PC-3 (cell line): ENCODE measurements around the gene GAB2. TPM values are rescaled to one million over a fixed set of nuclear protein-coding genes. Genes with fewer than 3 reads are reported as not detected.
A peak's percentile ranks its signal among the peaks of the same experiment; 100 is the strongest.

Source experiments
- ATAC-seq: fragments of 200-7000 bp; cut with Tn5 transposase; 2 replicates; pipeline ENCODE4 v1.9.1; 2020; ENCODE audit warnings: mild to moderate bottlenecking, moderate library complexity
- BruUV-seq: library from RNA; stranded (reverse); fragments of 400-500 nt; replicated peaks from 2 replicates; lab custom pipeline; 2021; lab: Mats Ljungman, UMichigan
- CTCF ChIA-PET: fragments of 300-600 bp; sonication (Branson Sonifier 250); formaldehyde crosslinking; loops from one replicate; lab custom pipeline; 2022; ENCODE audit warnings: antibody characterized with exemption; lab: Charles Lee
- POLR2A ChIA-PET: fragments of 300-600 bp; sonication (Branson Sonifier 250); formaldehyde crosslinking; loops from one replicate; lab custom pipeline; 2022; ENCODE audit warnings: antibody characterized with exemption; ENCODE audit not compliant: unreplicated experiment; lab: Charles Lee
- DNase-seq: peaks from one replicate; pipeline ENCODE4 v3.0.0-alpha.2; 2015
- H2AFZ ChIP-seq: fragments of 300-600 bp; sonication (generic); 2 replicates; pipeline ENCODE4 v1.6.0; 2016; ENCODE audit warnings: antibody characterized with exemption, low read length
- H3F3A ChIP-seq: fragments of 300-600 bp; sonication (generic); one replicate; pipeline ENCODE4 v1.6.0; 2017; ENCODE audit warnings: antibody characterized with exemption, low read length, control low read depth, mild to moderate bottlenecking; ENCODE audit not compliant: unreplicated experiment
- H3K27ac ChIP-seq: fragments of 300-600 bp; sonication (generic); 2 replicates; pipeline ENCODE4 v1.5.1; 2016; ENCODE audit warnings: mild to moderate bottlenecking, low read length
- H3K27me3 ChIP-seq: fragments of 300-600 bp; sonication (generic); 2 replicates; pipeline ENCODE4 v1.6.1; 2016; ENCODE audit warnings: low read length, mixed read lengths
- H3K36me3 ChIP-seq: fragments of 300-600 bp; sonication (generic); 2 replicates; pipeline ENCODE4 v1.6.1; 2016; ENCODE audit warnings: low read depth, mixed run types, low read length, mixed read lengths
- H3K4me1 ChIP-seq: fragments of 300-600 bp; sonication (generic); 2 replicates; pipeline ENCODE4 v1.5.1; 2016; ENCODE audit warnings: low read length; ENCODE audit not compliant: insufficient read depth
- H3K4me2 ChIP-seq: fragments of 300-600 bp; sonication (generic); 2 replicates; pipeline ENCODE4 v1.6.0; 2016; ENCODE audit warnings: low read length
- H3K4me3 ChIP-seq: fragments of 300-600 bp; sonication (generic); 2 replicates; pipeline ENCODE4 v1.5.1; 2016; ENCODE audit warnings: mild to moderate bottlenecking, low read length, mixed read lengths
- H3K79me2 ChIP-seq: fragments of 300-600 bp; sonication (generic); 2 replicates; pipeline ENCODE4 v1.6.1; 2017; ENCODE audit warnings: low read length, mixed read lengths
- H3K9ac ChIP-seq: fragments of 300-600 bp; sonication (generic); 2 replicates; pipeline ENCODE4 v1.6.0; 2016; ENCODE audit warnings: mild to moderate bottlenecking, low read length
- H3K9me2 ChIP-seq: fragments of 300-600 bp; sonication (generic); replicated peaks from 2 replicates; pipeline ENCODE4 v1.6.1; 2016; ENCODE audit warnings: mixed run types, low read length, mixed read lengths
- H3K9me3 ChIP-seq: fragments of 300-600 bp; sonication (generic); 2 replicates; pipeline ENCODE4 v1.6.1; 2016; ENCODE audit warnings: low read length, mixed read lengths
- H4K20me1 ChIP-seq: fragments of 300-600 bp; sonication (generic); 2 replicates; pipeline ENCODE4 v1.6.1; 2016; ENCODE audit warnings: low read length, mixed read lengths
- CTCF ChIP-seq: fragments of 300-600 bp; sonication (generic); conservative IDR thresholded peaks from 2 replicates; pipeline ENCODE4 v1.5.1; 2017; ENCODE audit warnings: antibody characterized with exemption, low read depth, mild to moderate bottlenecking, low read length
- EZH2 ChIP-seq: fragments of 300-600 bp; sonication (generic); IDR thresholded peaks from one replicate; pipeline ENCODE4 v1.6.1; 2017; ENCODE audit warnings: antibody characterized with exemption, mild to moderate bottlenecking, low read length; ENCODE audit not compliant: unreplicated experiment
- EZH2phosphoT487 ChIP-seq: fragments of 300-600 bp; sonication (generic); IDR thresholded peaks from 2 replicates; pipeline ENCODE4 v1.6.1; 2018; ENCODE audit warnings: mild to moderate bottlenecking, antibody characterized with exemption, low read length, borderline replicate concordance
- intact Hi-C: fragments of 100-400 bp; cut with micrococcal nuclease; formaldehyde crosslinking; loops from 2 replicates; pipeline ENCODE4 v1.9.0; 2023
- total RNA-seq: library from RNA; depleted of rRNA; stranded (reverse); fragments of >200 nt; gene quantifications from 2 replicates; pipeline ENCODE4 v1.2.3, GENCODE V29; 2014

The GAB2 gene
- total RNA-seq, 1 experiment from 2014 or later = 7.1 TPM

DNA sequence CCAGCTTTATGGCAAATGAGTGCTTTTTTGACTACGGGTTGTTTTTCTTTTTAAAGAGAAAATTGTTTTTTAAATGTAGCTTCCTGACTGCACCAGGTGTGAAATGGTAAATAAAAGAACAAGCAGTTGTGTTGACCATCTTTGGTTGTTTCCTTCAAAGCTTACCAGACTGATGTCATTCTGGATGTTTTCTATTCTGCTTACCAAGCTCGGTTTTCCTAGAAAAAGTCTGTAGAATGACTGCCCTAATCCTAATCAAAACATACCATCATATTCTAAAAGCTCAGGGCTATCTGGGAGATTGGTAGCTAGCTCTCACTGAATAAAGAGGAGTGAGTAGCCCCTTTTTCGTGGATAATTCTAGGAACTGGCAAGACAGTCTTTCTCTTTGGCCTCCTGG, 77.7 kb downstream of the GAB2 start:
- Histone ChIP-seq H3K36me3 (no peaks in the 10 kb centered on the region), H4K20me1 (no peaks in the 10 kb centered on the region), H3F3A (no peaks in the 10 kb centered on the region), H3K9me2 (no peaks in the 10 kb centered on the region), H3K9ac (no peak overlapping the region), H3K27ac (no peak overlapping the region), H3K9me3 (no peaks in the 10 kb centered on the region), H3K4me3 (no peak overlapping the region), H3K79me2 (no peaks in the 10 kb centered on the region), H3K4me1 (peaks cover 13% of the 10 kb centered on the region), H3K4me2 (no peak overlapping the region), H3K27me3 (no peaks in the 10 kb centered on the region), H2AFZ (no peak overlapping the region)
- CTCF ChIA-PET = no interaction called here
- TF ChIP-seq EZH2 (no peak), CTCF (no peak), EZH2phosphoT487 (no peak)
- POLR2A ChIA-PET = interaction anchor here (0.7 kb wide), 1 partner anchor 70 kb away, joined by 3 read pairs; no protein-coding TSS in a partner anchor
- intact Hi-C loops = loop anchor here (10.0 kb wide), 1 partner anchor 105 kb away; no protein-coding TSS in a partner anchor
- no peak for DNase-seq
- TSS peak; percentile 10 for BruUV-seq
- no peak for ATAC-seq

DNA sequence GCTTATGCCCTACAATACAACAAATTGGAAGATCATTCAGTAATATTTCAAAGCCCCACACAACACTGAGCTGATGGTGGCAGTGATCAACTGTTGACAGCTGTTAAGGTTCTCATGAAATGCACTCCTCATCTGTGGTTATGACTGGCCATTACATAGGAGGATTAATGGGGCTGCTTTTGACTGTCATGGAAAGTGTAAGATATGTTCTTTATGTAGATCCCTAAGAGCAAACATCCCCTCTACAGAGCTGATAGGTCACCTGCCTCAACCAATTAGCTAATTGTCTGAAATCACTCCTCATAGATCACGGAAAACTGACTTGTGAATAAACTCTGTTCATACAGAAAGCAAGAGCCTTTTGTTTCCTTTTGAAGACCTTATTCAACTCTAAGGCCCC, 78.1 kb downstream of the GAB2 start:
- Histone ChIP-seq H3K9me2 (no peaks in the 10 kb centered on the region), H3K4me3 (no peak overlapping the region), H3K9ac (no peak overlapping the region), H3K79me2 (no peaks in the 10 kb centered on the region), H3F3A (no peaks in the 10 kb centered on the region), H3K27me3 (no peaks in the 10 kb centered on the region), H3K36me3 (no peaks in the 10 kb centered on the region), H3K9me3 (no peaks in the 10 kb centered on the region), H2AFZ (no peak overlapping the region), H3K4me2 (no peak overlapping the region), H4K20me1 (no peaks in the 10 kb centered on the region), H3K4me1 (peaks cover 8% of the 10 kb centered on the region), H3K27ac (no peak overlapping the region)
- ATAC-seq (no peak), DNase-seq (no peak)
- no TSS peak for BruUV-seq
- no peak for TF ChIP-seq EZH2
- TF ChIP-seq CTCF = no peak
- TF ChIP-seq EZH2phosphoT487 = no peak
- intact Hi-C loops = no loop called here
- ChIA-PET CTCF (no interaction called here), POLR2A (no interaction called here)

GRCh38 chr11:78338702-78339101, 78.9 kb downstream of the GAB2 start:
- TF ChIP-seq CTCF (no peak), EZH2phosphoT487 (no peak), EZH2 (no peak)
- H3K9me3 ChIP-seq = no peaks in the 10 kb centered on the region
- POLR2A ChIA-PET = no interaction called here

More at GRCh38 chr11:78338702-78339101, 78.9 kb downstream of the GAB2 start:
- H3K36me3 ChIP-seq = no peaks in the 10 kb centered on the region
- H3K27me3 ChIP-seq = no peaks in the 10 kb centered on the region
- no peak overlapping the region for H3K4me2 ChIP-seq
- H3K27ac ChIP-seq = no peak overlapping the region
- CTCF ChIA-PET = no interaction called here
- BruUV-seq = no TSS peak
- H3F3A ChIP-seq = no peaks in the 10 kb centered on the region
- 0 out of 2 replicates have a peak, but pooled peaks cover under 1% of the 10 kb centered on the region for H3K4me1 ChIP-seq
- H4K20me1 ChIP-seq = no peaks in the 10 kb centered on the region
- no peak for ATAC-seq
- DNase-seq = no peak
- no peak overlapping the region for H3K4me3 ChIP-seq
- H3K79me2 ChIP-seq = no peaks in the 10 kb centered on the region
- no peak overlapping the region for H2AFZ ChIP-seq
- intact Hi-C loops = no loop called here
- no peaks in the 10 kb centered on the region for H3K9me2 ChIP-seq
- H3K9ac ChIP-seq = no peak overlapping the region
